Liver (tissue), 3 donors: ENCODE measurements around the gene MAMSTR.

Experiments
- HNF4A ChIP-seq, 2 donors: conservative IDR thresholded peaks; 2 replicates each; pipeline ENCODE4 v1.6.1; 2016; ENCODE audit warnings: antibody characterized with exemption in 2 of 2, mild to moderate bottlenecking in 2 of 2
- RAD21 ChIP-seq, 2 donors: IDR thresholded peaks; 2 replicates each; pipeline ENCODE4 v1.6.1; 2016; ENCODE audit warnings: antibody characterized with exemption in 2 of 2, mild to moderate bottlenecking in 2 of 2
- RXRA ChIP-seq, 2 donors: IDR thresholded peaks; 2 replicates each; pipeline ENCODE4 v1.6.1; 2017 to 2018; ENCODE audit warnings: antibody characterized with exemption in 2 of 2, mild to moderate bottlenecking in 1 of 2
- SP1 ChIP-seq: IDR thresholded peaks from 2 replicates; pipeline ENCODE4 v1.6.1; 2018; ENCODE audit warnings: antibody characterized with exemption, mild to moderate bottlenecking
- TAF1 ChIP-seq: conservative IDR thresholded peaks from 2 replicates; pipeline ENCODE4 v1.6.1; 2016; ENCODE audit warnings: antibody characterized with exemption, mild to moderate bottlenecking
- YY1 ChIP-seq: IDR thresholded peaks from 2 replicates; pipeline ENCODE4 v1.6.1; 2016; ENCODE audit warnings: antibody characterized with exemption, mild to moderate bottlenecking
- TF ChIP-seq, protein P1 (sequence below): fragments of 150-350 bp; IDR thresholded peaks from 2 replicates; pipeline ENCODE4 v1.5.1; 2017; ENCODE audit warnings: improper control_type of control experiment, low read depth, low read length; ENCODE audit not compliant: missing input control
- TF ChIP-seq, protein P2 (sequence below): IDR thresholded peaks from 2 replicates; pipeline ENCODE4 v1.6.1; 2016; ENCODE audit warnings: antibody characterized with exemption
- TF ChIP-seq, protein P3 (sequence below): IDR thresholded peaks from 2 replicates; pipeline ENCODE4 v1.6.1; 2016; ENCODE audit warnings: antibody characterized with exemption, mild to moderate bottlenecking
- donor health status: healthy.
- donor health status: healthy.

DNA sequence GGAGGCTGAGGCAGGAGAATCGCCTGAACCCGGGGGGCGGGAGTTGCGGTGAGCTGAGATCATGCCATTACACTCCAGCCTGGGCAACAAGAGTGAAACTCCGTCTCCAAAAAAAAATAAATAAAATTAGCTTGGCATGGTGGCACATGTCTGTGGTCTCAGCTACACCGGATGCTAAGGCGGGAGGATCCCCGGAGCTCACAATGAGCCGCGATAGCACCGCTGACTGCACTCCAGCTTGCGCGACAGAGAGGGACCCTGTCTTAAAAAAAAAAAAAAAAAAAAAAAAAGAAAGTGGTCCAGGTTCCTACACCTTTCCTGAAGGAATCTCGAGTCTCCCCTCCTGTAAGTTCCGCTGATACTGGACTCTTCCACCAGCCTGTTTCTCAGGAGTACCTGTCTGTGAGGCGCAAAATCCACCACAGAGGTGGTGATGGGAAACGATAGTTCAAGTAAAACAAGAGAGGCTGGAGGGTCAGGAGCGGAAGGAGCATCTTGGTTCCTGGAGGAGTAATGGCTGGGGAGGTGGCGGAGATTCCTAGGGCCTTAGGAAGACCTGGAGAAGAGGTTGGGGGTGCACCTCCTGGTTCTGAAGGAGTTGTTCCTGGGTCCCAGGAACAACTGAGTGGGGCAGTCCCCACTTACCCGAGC, 32.4 kb upstream of the MAMSTR start:
- TF ChIP-seq, protein P1, sequence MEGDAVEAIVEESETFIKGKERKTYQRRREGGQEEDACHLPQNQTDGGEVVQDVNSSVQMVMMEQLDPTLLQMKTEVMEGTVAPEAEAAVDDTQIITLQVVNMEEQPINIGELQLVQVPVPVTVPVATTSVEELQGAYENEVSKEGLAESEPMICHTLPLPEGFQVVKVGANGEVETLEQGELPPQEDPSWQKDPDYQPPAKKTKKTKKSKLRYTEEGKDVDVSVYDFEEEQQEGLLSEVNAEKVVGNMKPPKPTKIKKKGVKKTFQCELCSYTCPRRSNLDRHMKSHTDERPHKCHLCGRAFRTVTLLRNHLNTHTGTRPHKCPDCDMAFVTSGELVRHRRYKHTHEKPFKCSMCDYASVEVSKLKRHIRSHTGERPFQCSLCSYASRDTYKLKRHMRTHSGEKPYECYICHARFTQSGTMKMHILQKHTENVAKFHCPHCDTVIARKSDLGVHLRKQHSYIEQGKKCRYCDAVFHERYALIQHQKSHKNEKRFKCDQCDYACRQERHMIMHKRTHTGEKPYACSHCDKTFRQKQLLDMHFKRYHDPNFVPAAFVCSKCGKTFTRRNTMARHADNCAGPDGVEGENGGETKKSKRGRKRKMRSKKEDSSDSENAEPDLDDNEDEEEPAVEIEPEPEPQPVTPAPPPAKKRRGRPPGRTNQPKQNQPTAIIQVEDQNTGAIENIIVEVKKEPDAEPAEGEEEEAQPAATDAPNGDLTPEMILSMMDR = no peak
- no peak for TF ChIP-seq YY1
- TF ChIP-seq RXRA (IDR thresholded peaks at IDR 0.05) = no peak
- no peak for TF ChIP-seq HNF4A (conservative IDR thresholded peaks at IDR 0.05)
- TF ChIP-seq, protein P2, sequence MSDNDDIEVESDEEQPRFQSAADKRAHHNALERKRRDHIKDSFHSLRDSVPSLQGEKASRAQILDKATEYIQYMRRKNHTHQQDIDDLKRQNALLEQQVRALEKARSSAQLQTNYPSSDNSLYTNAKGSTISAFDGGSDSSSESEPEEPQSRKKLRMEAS = no peak
- TF ChIP-seq, protein P3, sequence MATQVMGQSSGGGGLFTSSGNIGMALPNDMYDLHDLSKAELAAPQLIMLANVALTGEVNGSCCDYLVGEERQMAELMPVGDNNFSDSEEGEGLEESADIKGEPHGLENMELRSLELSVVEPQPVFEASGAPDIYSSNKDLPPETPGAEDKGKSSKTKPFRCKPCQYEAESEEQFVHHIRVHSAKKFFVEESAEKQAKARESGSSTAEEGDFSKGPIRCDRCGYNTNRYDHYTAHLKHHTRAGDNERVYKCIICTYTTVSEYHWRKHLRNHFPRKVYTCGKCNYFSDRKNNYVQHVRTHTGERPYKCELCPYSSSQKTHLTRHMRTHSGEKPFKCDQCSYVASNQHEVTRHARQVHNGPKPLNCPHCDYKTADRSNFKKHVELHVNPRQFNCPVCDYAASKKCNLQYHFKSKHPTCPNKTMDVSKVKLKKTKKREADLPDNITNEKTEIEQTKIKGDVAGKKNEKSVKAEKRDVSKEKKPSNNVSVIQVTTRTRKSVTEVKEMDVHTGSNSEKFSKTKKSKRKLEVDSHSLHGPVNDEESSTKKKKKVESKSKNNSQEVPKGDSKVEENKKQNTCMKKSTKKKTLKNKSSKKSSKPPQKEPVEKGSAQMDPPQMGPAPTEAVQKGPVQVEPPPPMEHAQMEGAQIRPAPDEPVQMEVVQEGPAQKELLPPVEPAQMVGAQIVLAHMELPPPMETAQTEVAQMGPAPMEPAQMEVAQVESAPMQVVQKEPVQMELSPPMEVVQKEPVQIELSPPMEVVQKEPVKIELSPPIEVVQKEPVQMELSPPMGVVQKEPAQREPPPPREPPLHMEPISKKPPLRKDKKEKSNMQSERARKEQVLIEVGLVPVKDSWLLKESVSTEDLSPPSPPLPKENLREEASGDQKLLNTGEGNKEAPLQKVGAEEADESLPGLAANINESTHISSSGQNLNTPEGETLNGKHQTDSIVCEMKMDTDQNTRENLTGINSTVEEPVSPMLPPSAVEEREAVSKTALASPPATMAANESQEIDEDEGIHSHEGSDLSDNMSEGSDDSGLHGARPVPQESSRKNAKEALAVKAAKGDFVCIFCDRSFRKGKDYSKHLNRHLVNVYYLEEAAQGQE = no peak
- no peak for TF ChIP-seq TAF1
- TF ChIP-seq SP1 = no peak
- no peak for TF ChIP-seq RAD21 (IDR thresholded peaks at IDR 0.05)
